Stimulated activated CD4-positive, alpha-beta T cell treated with anti-CD3 and anti-CD28 coated beads, Interleukin-1b, Interleukin-23, amount 100 ng/mL, for 48 hours (primary cell): ENCODE measurements around the gene ERBB3.
"Not testable (repeated sequence)": the region's sequence is repeated elsewhere in the genome, so short reads cannot be mapped to it uniquely, and the experiment has no call there.

Source experiments
- DNase-seq: peaks from one replicate; pipeline ENCODE4 v3.0.0-alpha.2; 2020

Gene ERBB3

DNA sequence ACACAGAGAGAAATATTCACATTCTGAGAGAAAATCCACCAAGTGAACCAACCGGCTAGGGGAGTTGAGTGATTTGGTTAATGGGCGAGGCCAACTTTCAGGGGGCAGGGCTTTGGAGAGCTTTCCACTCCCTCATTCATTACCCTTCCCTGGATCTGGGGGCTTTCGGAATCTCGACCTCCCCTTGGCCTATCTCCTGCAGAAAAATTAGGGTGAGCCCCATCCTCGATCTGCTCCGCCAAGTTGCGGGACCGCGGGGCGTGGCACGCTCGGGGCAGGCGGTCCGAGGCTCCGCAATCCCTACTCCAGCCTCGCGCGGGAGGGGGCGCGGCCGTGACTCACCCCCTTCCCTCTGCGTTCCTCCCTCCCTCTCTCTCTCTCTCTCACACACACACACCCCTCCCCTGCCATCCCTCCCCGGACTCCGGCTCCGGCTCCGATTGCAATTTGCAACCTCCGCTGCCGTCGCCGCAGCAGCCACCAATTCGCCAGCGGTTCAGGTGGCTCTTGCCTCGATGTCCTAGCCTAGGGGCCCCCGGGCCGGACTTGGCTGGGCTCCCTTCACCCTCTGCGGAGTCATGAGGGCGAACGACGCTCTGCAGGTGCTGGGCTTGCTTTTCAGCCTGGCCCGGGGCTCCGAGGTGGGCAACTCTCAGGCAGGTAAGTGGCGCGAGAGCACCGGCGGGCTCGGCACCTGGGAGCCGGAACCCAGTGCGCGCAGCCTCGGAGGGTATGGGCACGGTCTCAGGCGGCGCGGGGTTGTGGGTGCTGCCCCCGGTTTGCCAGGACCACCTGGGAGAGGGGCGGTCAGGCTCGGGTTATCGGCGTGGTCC, at the start of gene ERBB3:
Gene ERBB3, plus strand, starts transcription at position 443 of the 833 bp plus-strand sequence. Its CDS starts 136 bp downstream, at position 579.
- peak; percentile 67 for DNase-seq

DNA sequence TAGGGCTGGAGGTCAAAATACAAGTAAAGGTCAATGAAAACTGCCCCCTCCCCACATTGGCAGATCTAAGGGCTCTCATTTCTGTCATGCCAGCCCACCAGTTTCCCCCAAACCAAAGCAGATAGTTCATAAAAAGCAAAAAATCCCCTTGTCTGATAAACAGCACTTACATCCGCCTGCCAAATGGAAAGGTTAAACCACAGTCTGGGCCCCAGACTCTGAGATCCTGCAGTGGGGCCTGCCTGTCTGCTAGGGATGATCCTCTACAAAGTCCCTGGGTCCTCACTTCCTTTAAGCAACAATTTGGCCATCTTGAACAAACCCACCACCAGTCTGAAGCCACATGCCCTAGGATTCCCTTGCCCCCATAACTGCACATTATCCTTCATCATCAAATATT, 48.0 kb upstream of the ERBB3 start:
- no peak for DNase-seq

GRCh38 chr12:56034586-56035332, 45.2 kb upstream of the ERBB3 start:
- no peak for DNase-seq

DNA sequence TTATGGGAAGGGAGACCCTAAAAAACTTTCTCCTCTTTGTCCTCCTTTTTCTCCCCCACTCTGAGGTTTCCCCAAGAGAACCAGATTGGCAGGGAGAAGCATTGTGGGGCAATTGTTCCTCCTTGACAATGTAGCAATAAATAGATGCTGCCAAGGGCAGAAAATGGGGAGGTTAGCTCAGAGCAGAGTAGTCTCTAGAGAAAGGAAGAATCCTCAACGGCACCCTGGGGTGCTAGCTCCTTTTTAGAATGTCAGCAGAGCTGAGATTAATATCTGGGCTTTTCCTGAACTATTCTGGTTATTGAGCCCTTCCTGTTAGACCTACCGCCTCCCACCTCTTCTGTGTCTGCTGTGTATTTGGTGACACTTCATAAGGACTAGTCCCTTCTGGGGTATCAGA, 42.8 kb upstream of the ERBB3 start:
- no peak for DNase-seq

- no peak for DNase-seq
Observed at GRCh38 chr12:56038022-56038655, 41.8 kb upstream of the ERBB3 start.

DNA sequence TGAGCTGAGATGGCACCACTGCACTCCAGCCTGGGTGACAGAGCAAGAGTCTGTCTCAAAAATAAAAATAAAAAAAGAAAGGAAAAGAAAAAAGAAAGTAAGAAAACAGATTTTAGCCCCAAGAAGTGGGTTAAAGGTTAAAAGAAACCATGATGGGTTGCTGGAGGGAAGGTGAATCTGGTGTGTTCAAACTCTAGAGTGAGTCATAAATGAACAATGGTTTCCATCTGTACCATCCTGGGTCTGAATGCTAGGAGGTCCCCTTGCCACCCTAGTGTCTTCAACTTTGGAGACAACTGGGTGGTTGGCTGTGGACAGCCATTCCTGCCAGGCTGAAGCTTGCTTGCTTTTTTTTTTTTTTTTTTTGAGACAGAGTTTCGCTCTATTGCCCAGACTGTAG, 39.8 kb upstream of the ERBB3 start:
- DNase-seq, result peak; percentile 30

DNA sequence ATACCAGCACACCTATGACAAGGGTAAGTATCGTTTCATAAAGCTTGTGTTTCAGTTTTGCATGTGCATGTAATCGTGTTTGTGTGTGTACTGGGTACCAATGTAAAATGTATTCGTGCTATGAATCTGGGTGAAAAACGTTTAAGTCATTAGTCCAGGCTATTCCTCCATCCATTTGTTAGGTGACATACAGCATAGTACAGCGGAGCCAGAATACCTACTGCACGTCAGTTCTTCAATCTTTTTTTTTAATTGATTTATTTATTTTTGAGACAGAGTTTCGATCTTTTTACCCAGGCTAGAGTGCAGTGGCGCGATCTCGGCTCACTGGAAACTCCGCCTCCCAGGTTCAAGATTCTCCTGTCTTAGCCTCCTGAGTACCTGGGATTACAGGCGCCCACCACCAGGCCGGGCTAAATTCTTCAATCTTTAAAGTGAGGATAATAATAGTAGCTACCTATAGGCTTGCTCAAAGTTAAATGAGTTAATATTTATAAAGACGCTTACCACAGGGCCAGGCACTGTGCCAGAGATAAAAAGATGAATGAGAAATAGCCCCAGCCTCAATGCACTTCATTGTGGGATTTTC, 38.9 kb upstream of the ERBB3 start:
- DNase-seq, result no peak

DNA sequence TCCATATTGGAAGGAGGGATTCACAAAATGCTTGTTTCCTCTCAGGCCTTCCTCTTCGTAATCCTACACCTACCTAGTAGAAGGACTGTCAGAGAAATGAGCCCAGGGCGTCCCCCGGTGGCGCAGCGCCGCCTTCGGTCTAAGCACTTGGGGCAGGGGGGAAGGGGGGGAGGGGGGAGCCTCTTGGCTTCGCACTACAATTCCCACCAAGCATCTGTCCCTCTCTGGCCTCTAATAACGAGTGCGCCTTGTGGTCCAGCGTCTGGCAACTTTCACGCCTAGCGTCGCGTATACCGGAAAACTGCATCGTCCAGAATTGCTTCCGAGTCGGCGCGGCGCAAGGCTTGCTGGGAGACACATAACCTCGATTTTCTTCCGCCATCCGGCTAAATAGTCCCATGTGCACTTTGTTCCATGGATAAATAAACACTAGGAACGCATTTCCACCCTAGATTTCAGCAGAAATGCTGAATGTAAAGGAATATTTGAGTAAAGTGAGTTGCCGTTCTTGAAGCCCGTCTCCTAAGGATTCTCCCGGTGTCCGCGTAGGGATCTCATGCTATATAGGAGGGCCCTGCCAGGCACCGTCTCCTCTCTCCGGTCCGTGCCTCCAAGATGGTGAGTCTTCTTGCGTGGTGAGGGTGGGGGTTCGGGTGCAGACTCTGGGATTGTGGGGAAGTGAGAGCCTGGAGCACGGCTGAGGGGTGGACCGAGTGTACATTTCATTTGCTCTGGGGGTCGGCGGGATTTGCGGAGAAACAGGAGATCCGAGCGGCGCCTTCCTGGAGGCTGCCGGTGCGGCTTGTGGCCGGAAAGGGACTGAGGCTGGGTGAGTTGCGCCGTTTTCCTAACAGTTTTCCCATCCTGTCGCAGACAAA, 38.2 kb upstream of the ERBB3 start, which contains the start of gene RPS26:
Gene RPS26, plus strand, starts transcription at position 367 of the 878 bp plus-strand sequence. Its CDS starts 249 bp downstream, at position 616.
- DNase-seq, result peak; percentile 96

DNA sequence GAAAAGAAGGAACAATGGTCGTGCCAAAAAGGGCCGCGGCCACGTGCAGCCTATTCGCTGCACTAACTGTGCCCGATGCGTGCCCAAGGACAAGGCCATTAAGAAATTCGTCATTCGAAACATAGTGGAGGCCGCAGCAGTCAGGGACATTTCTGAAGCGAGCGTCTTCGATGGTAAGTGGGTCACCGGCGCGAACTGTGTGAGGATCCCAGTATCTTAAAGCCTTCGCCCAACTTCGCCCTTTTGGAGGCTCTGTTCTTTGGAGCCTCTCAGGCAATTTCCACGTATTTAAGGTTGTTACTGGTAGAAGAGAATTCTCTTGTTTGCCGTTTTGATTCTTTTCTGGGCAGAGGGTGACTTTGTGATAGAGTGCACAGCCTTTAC, 37.5 kb upstream of the ERBB3 start:
- DNase-seq, result not testable (repeated sequence)

- DNase-seq, result no peak
Observed at GRCh38 chr12:56042843-56043242, 37.1 kb upstream of the ERBB3 start.

- no peak for DNase-seq
Observed at GRCh38 chr12:56046027-56046780, 33.8 kb upstream of the ERBB3 start.

DNA sequence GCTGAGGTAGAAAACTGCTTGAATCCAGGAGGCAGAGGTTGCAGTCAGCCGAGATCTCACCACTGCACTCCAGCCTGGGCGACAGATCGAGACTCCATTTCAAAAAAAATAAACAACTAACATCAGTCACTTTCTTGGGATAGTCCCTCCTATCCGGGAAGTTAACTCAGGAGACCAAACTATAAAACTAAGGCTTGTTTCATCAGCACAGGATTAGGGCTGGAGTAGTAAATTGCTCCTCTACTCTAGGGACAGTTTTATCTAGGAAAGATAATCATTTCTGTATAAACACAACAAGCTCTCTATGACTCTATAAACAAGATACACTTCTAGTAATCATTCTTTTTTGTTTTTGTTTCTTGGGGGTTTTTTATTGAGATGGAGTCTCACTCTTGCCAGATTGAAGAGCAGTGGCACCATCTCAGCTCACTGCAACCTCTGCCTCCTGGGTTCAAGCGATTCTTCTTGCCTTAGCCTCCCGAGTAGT, 26.5 kb upstream of the ERBB3 start:
- DNase-seq, result no peak

- not testable (repeated sequence) for DNase-seq
Observed at GRCh38 chr12:56059964-56060363, 20.0 kb upstream of the ERBB3 start.

GRCh38 chr12:56061982-56062381, 18.0 kb upstream of the ERBB3 start:
- DNase-seq, result no peak

- DNase-seq, result no peak
Observed at GRCh38 chr12:56062996-56063395, 17.0 kb upstream of the ERBB3 start.

GRCh38 chr12:56071648-56072047, 8.3 kb upstream of the ERBB3 start:
- no peak for DNase-seq

DNA sequence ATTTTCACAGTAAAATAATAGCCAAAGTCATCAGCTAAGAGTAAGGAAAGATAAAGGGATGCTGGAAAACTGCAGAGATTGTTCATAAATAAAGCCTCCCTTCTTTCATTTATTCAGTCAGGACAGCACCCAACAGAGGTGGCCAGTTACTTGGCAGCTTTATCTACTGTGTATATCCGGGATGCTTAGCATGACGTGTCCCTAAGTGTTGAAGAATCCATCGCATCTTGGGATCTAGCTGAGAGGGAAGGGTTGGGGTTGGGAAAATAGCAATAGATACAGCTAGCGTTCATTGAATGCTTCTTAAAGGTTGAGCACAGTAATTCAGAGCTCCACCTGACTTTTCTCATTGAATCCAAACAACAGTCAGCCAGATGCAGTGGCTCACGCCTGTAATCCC, 5.6 kb upstream of the ERBB3 start:
- no peak for DNase-seq

DNA sequence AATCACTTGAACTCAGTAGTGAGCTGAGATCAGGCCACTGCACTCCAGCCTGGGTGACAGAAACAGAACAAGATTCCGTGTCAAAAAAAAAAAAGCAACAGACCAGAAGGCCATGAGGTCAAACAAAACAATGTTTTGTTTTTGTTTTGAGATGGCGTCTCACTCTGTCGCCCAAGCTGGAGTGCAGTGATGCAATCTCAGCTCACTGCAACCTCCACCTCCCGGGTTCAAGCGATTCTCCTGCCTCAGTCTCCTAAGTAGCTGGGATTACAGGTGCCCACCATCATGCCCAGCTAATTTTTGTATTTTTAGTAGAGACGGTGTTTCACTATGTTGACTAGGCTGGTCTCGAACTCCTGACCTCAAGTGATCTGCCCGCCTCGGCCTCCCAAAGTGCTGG, 2.0 kb upstream of the ERBB3 start:
- not testable (repeated sequence) for DNase-seq

- DNase-seq, result no peak
Observed at GRCh38 chr12:56078427-56078826, 1.5 kb upstream of the ERBB3 start.

- DNase-seq, result peak; percentile 45
Observed at GRCh38 chr12:56078931-56079722, 838 bp upstream of the ERBB3 start.
